Endodermal cell (in vitro differentiated cells): ENCODE data around the gene C1orf21. TPM values are rescaled to one million over a fixed set of nuclear protein-coding genes. Genes with fewer than 3 reads are reported as not detected.

Experiments
- DNase-seq: peaks from one replicate; pipeline ENCODE4 v3.0.0-alpha.2; 2017
- H3K27ac ChIP-seq: 2 replicates; pipeline ENCODE4 v1.5.1; 2013; ENCODE audit warnings: mild to moderate bottlenecking, low read depth, low read length, moderate library complexity
- H3K27me3 ChIP-seq: 2 replicates; pipeline ENCODE4 v1.6.1; 2013; ENCODE audit warnings: mild to moderate bottlenecking, low read length, moderate library complexity; ENCODE audit not compliant: insufficient read depth, control insufficient read depth, poor library complexity, severe bottlenecking
- H3K36me3 ChIP-seq: 2 replicates; pipeline ENCODE4 v1.7.0; 2013; ENCODE audit warnings: mild to moderate bottlenecking, low read length, moderate library complexity; ENCODE audit not compliant: control insufficient read depth, insufficient read depth
- H3K4me1 ChIP-seq: one replicate; pipeline ENCODE4 v1.7.0; 2013; ENCODE audit warnings: low read length; ENCODE audit not compliant: control insufficient read depth, insufficient read depth
- H3K4me3 ChIP-seq: 2 replicates; pipeline ENCODE4 v1.5.1; 2013; ENCODE audit warnings: mild to moderate bottlenecking, low read length, moderate library complexity
- H3K9ac ChIP-seq: 2 replicates; pipeline ENCODE4 v1.6.1; 2013; ENCODE audit warnings: mild to moderate bottlenecking, low read length, moderate library complexity; ENCODE audit not compliant: poor library complexity, severe bottlenecking; ENCODE audit errors: extremely low read depth
- H3K9me3 ChIP-seq: 2 replicates; pipeline ENCODE4 v1.6.1; 2013; ENCODE audit warnings: mild to moderate bottlenecking, low read length, moderate library complexity; ENCODE audit not compliant: control insufficient read depth
- H3K27ac Mint-ChIP-seq: 2 replicates; pipeline ENCODE4 v1.8.0; 2020; ENCODE audit warnings: mixed read lengths
- H3K27me3 Mint-ChIP-seq: 2 replicates; pipeline ENCODE4 v1.8.0; 2021; ENCODE audit warnings: mild to moderate bottlenecking, mixed read lengths; ENCODE audit not compliant: insufficient read depth
- H3K36me3 Mint-ChIP-seq: 2 replicates; pipeline ENCODE4 v1.8.0; 2020; ENCODE audit warnings: low read depth, mixed read lengths
- H3K4me1 Mint-ChIP-seq: 2 replicates; pipeline ENCODE4 v1.8.0; 2020; ENCODE audit warnings: mixed read lengths
- H3K4me3 Mint-ChIP-seq: 2 replicates; pipeline ENCODE4 v1.8.0; 2020; ENCODE audit warnings: mild to moderate bottlenecking, moderate library complexity, mixed read lengths
- H3K9me3 Mint-ChIP-seq: 2 replicates; pipeline ENCODE4 v1.8.0; 2020; ENCODE audit warnings: mild to moderate bottlenecking, mixed read lengths
- CTCF ChIP-seq: fragments of 200-600 bp; sonication (generic); conservative IDR thresholded peaks from 2 replicates; pipeline ENCODE4 v1.5.0; 2021; ENCODE audit warnings: antibody characterized with exemption, mild to moderate bottlenecking
- WGBS, 2 experiments: methylation state at CpG; one replicate each; pipeline versions ENCODE4 v1.1.5 to v1.1.7; 2013; ENCODE audit warnings: missing lambda C conversion rate in 2 of 2, mixed read lengths in 1 of 2; ENCODE audit not compliant: insufficient coverage in 1 of 2, insufficient read length in 1 of 2; 5-methylcytosine and 5-hydroxymethylcytosine counted together
- total RNA-seq, 2 donors: library from RNA; stranded (reverse); fragmentation: NEBNext Ultra II Directional in 1 of 2; extraction: Animal tissue kit (Norgen Biotek cat#: 25700) in 1 of 2; gene quantifications; 2 replicates in 1 of 2; 3 replicates in 1 of 2; pipeline ENCODE4 v1.2.1, GENCODE V29; 2021

C1orf21 gene
- total RNA-seq, 2 donors from 2014 or later = 9.1 to 10.2 TPM

- TF ChIP-seq CTCF = no peak
- no peaks in the 10 kb centered on the region for H3K4me1 Mint-ChIP-seq
- H3K36me3 Mint-ChIP-seq = no peaks in the 10 kb centered on the region
- no peaks in the 10 kb centered on the region for H3K9me3 Mint-ChIP-seq
- no peaks in the 10 kb centered on the region for H3K9me3 ChIP-seq
- H3K27me3 ChIP-seq = peaks cover 37% of the 10 kb centered on the region
- H3K27ac Mint-ChIP-seq = no peak overlapping the region
- H3K4me3 ChIP-seq = no peak overlapping the region
- peaks cover 77% of the 10 kb centered on the region for H3K27me3 Mint-ChIP-seq
- no peak overlapping the region for H3K27ac ChIP-seq
- no peaks in the 10 kb centered on the region for H3K36me3 ChIP-seq
- no peak overlapping the region for H3K4me3 Mint-ChIP-seq
- no peak overlapping the region for H3K9ac ChIP-seq
- no peaks in the 10 kb centered on the region for H3K4me1 ChIP-seq
- no peak for DNase-seq
Measured at GRCh38 chr1:184393962-184394361, 7.1 kb downstream of the C1orf21 start.

GRCh38 chr1:184395370-184395769 lies 8.5 kb downstream of the C1orf21 start:
- H3K36me3 Mint-ChIP-seq = no peaks in the 10 kb centered on the region
- WGBS, 2 experiments = 94 to 100% methylated on average over 2 of the region's 2 CpGs
- Histone ChIP-seq H3K9ac (no peak overlapping the region), H3K4me1 (no peaks in the 10 kb centered on the region), H3K9me3 (no peaks in the 10 kb centered on the region), H3K36me3 (no peaks in the 10 kb centered on the region), H3K27me3 (peaks cover 23% of the 10 kb centered on the region), H3K4me3 (no peak overlapping the region), H3K27ac (no peak overlapping the region)
- TF ChIP-seq CTCF = no peak
- H3K9me3 Mint-ChIP-seq = no peaks in the 10 kb centered on the region
- no peak overlapping the region for H3K27ac Mint-ChIP-seq
- H3K27me3 Mint-ChIP-seq = peaks cover 63% of the 10 kb centered on the region
- H3K4me3 Mint-ChIP-seq = no peak overlapping the region
- no peak for DNase-seq
- no peaks in the 10 kb centered on the region for H3K4me1 Mint-ChIP-seq

GRCh38 chr1:184395937-184396480 lies 9.2 kb downstream of the C1orf21 start:
- Histone ChIP-seq H3K9ac (no peak overlapping the region), H3K27ac (no peak overlapping the region), H3K27me3 (peaks cover 17% of the 10 kb centered on the region), H3K36me3 (no peaks in the 10 kb centered on the region), H3K4me1 (no peaks in the 10 kb centered on the region), H3K9me3 (no peaks in the 10 kb centered on the region), H3K4me3 (no peak overlapping the region)
- no peak for DNase-seq
- TF ChIP-seq CTCF = no peak
- Mint-ChIP-seq H3K4me1 (no peaks in the 10 kb centered on the region), H3K36me3 (no peaks in the 10 kb centered on the region), H3K27ac (no peak overlapping the region), H3K4me3 (no peak overlapping the region), H3K27me3 (peaks cover 58% of the 10 kb centered on the region), H3K9me3 (no peaks in the 10 kb centered on the region)
- 67 to 76% methylated on average over 2 of the region's 2 CpGs for WGBS, 2 experiments
